Activated B cell treated with CpG ODN at 0.5 μM for 24 hours (primary cell): ENCODE measurements around the gene SLC12A5. TPM values are rescaled to one million over a fixed set of nuclear protein-coding genes. Genes with fewer than 3 reads are reported as not detected.

Source experiments
- ATAC-seq: fragments of 200-7000 bp; cut with Tn5 transposase; one replicate; pipeline ENCODE4 v1.10.0; 2021; ENCODE audit warnings: low read depth, mild to moderate bottlenecking, moderate library complexity
- CTCF ChIA-PET: fragments of 350-600 bp; sonication (Branson Sonifier 250); formaldehyde crosslinking; loops from one replicate; lab custom pipeline; 2021; ENCODE audit warnings: antibody characterized with exemption; lab: Charles Lee
- POLR2A ChIA-PET: fragments of 350-600 bp; sonication (Branson Sonifier 250); formaldehyde crosslinking; loops from one replicate; lab custom pipeline; 2021; ENCODE audit warnings: antibody characterized with exemption; lab: Charles Lee
- DNase-seq: peaks from one replicate; pipeline ENCODE4 v3.0.0; 2022
- H3K27ac Mint-ChIP-seq: one replicate; pipeline ENCODE4 v1.8.0; 2020; ENCODE audit warnings: mixed read lengths
- H3K27me3 Mint-ChIP-seq: one replicate; pipeline ENCODE4 v1.8.0; 2021; ENCODE audit warnings: mixed read lengths
- H3K36me3 Mint-ChIP-seq: one replicate; pipeline ENCODE4 v1.8.0; 2021; ENCODE audit warnings: low read depth, mixed read lengths
- H3K4me1 Mint-ChIP-seq: one replicate; pipeline ENCODE4 v1.8.0; 2021; ENCODE audit warnings: mixed read lengths
- H3K4me3 Mint-ChIP-seq: one replicate; pipeline ENCODE4 v1.8.0; 2020; ENCODE audit warnings: mild to moderate bottlenecking, mixed read lengths
- H3K9me3 Mint-ChIP-seq: one replicate; pipeline ENCODE4 v1.8.0; 2020; ENCODE audit warnings: mixed read lengths
- CTCF ChIP-seq: fragments of 200-600 bp; IDR thresholded peaks from one replicate; pipeline ENCODE4 v1.8.0; 2022; ENCODE audit warnings: antibody characterized with exemption, mild to moderate bottlenecking
- intact Hi-C: fragments of 100-400 bp; cut with micrococcal nuclease; formaldehyde crosslinking; loops from one replicate; pipeline ENCODE4 v1.15.1; 2024
- total RNA-seq: library from RNA; stranded (reverse); gene quantifications from 2 replicates; pipeline ENCODE4 v1.2.3, GENCODE V29; 2022

Gene SLC12A5
- total RNA-seq = not detected in 2 replicates

- Mint-ChIP-seq H3K4me3 (no peak within 1 kb of the TSS), H3K4me1 (no peaks in the 10 kb centered on the region), H3K36me3 (no peaks in the 10 kb centered on the region), H3K27me3 (peaks cover 61% of the 10 kb centered on the region), H3K9me3 (no peaks in the 10 kb centered on the region), H3K27ac (no peak within 1 kb of the TSS)
- no peak for DNase-seq
- intact Hi-C loops = loop anchor here (10.0 kb wide), 1 partner anchor 656 kb away; the partner anchor contains the start of gene TP53RK
- ChIA-PET CTCF (no interaction called here), POLR2A (no interaction called here)
- no peak for TF ChIP-seq CTCF
- ATAC-seq = no peak
These were observed at the start of gene SLC12A5 for GRCh38 chr20:46028772-46029371. SLC12A5 (plus strand) TSS chr20:46029215; CDS start chr20:46029345, 130 bp downstream.

GRCh38 chr20:45981261-45981660 lies 47.8 kb upstream of the SLC12A5 start:
- H3K27ac Mint-ChIP-seq = no peak overlapping the region
- H3K9me3 Mint-ChIP-seq = no peaks in the 10 kb centered on the region
- no peak for TF ChIP-seq CTCF
- H3K27me3 Mint-ChIP-seq = peaks cover 5% of the 10 kb centered on the region
- ATAC-seq = no peak
- ChIA-PET CTCF (interaction anchor here (1.1 kb wide), 1 partner anchor 11 kb away, joined by 3 read pairs; no protein-coding TSS in a partner anchor), POLR2A (interaction anchor here (0.7 to 1.4 kb wide), 2 partner anchors 10 to 46 kb away, joined by 3 to 4 read pairs; no protein-coding TSS in a partner anchor)
- H3K36me3 Mint-ChIP-seq = no peaks in the 10 kb centered on the region
- H3K4me1 Mint-ChIP-seq = no peaks in the 10 kb centered on the region
- intact Hi-C loops = no loop called here
- DNase-seq = no peak
- no peak overlapping the region for H3K4me3 Mint-ChIP-seq

GRCh38 chr20:45983279-45983743 lies 45.7 kb upstream of the SLC12A5 start:
- ATAC-seq (no peak), DNase-seq (no peak)
- intact Hi-C loops = no loop called here
- no peaks in the 10 kb centered on the region for H3K36me3 Mint-ChIP-seq
- H3K27ac Mint-ChIP-seq = no peak overlapping the region
- ChIA-PET POLR2A (interaction anchor here (1.0 kb wide), 1 partner anchor 12 kb away, joined by 3 read pairs; the partner anchor contains the start of gene ZNF335), CTCF (interaction anchor here (0.6 to 1.3 kb wide), 3 partner anchors 9 to 31 kb away, joined by 3 read pairs; no protein-coding TSS in a partner anchor)
- no peak for TF ChIP-seq CTCF
- H3K27me3 Mint-ChIP-seq = peaks cover 9% of the 10 kb centered on the region
- H3K9me3 Mint-ChIP-seq = no peaks in the 10 kb centered on the region
- no peak overlapping the region for H3K4me3 Mint-ChIP-seq
- H3K4me1 Mint-ChIP-seq = no peaks in the 10 kb centered on the region

- Mint-ChIP-seq H3K27ac (no peak overlapping the region), H3K9me3 (no peaks in the 10 kb centered on the region), H3K36me3 (no peaks in the 10 kb centered on the region), H3K4me3 (no peak overlapping the region), H3K4me1 (no peaks in the 10 kb centered on the region), H3K27me3 (peaks cover 13% of the 10 kb centered on the region)
- intact Hi-C loops = no loop called here
- no peak for TF ChIP-seq CTCF
- ChIA-PET POLR2A (interaction anchor here (0.5 kb wide), 1 partner anchor 186 kb away, joined by 6 read pairs; no protein-coding TSS in a partner anchor), CTCF (interaction anchor here (1.2 kb wide), 1 partner anchor 15 kb away, joined by 6 read pairs; no protein-coding TSS in a partner anchor)
- ATAC-seq (no peak), DNase-seq (no peak)
These were observed 43.4 kb upstream of the SLC12A5 start for GRCh38 chr20:45985573-45985972.
